Keratinocyte (primary cell): ENCODE measurements around the gene SF3B6. TPM values are rescaled to one million over a fixed set of nuclear protein-coding genes. Genes with fewer than 3 reads are reported as not detected.

Source experiments
- DNase-seq: peaks from one replicate; pipeline ENCODE4 v3.0.0-alpha.2; 2011; ENCODE audit warnings: low read depth, missing footprints, low spot score
- FAIRE-seq: peaks from 2 replicates; lab custom pipeline; 2011; peaks lifted over from hg19 to GRCh38; lab: Jason Lieb, UNC
- H2AFZ ChIP-seq: 2 replicates; pipeline ENCODE4 v1.6.0; 2012; ENCODE audit warnings: low read length, control low read depth, inconsistent platforms; ENCODE audit not compliant: control insufficient read depth
- H3K27ac ChIP-seq: 2 replicates; pipeline ENCODE4 v1.5.1; 2011; ENCODE audit warnings: low read length; ENCODE audit not compliant: control insufficient read depth, insufficient read depth
- H3K27me3 ChIP-seq: 3 replicates; pipeline ENCODE4 v1.6.0; 2011; ENCODE audit warnings: low read length; ENCODE audit not compliant: control insufficient read depth, insufficient read depth; ENCODE audit errors: extremely low read depth
- H3K36me3 ChIP-seq, 2 experiments: 2 replicates in 1 of 2; 3 replicates in 1 of 2; pipeline ENCODE4 v1.5.1; 2011; ENCODE audit warnings: low read length in 2 of 2, mild to moderate bottlenecking in 1 of 2; ENCODE audit not compliant: control insufficient read depth in 2 of 2, insufficient read depth in 2 of 2; ENCODE audit errors: extremely low read depth in 1 of 2
- H3K4me1 ChIP-seq: 3 replicates; pipeline ENCODE4 v1.5.1; 2011; ENCODE audit warnings: low read length; ENCODE audit not compliant: control insufficient read depth, insufficient read depth; ENCODE audit errors: extremely low read depth
- H3K4me2 ChIP-seq: 3 replicates; pipeline ENCODE4 v1.6.0; 2011; ENCODE audit warnings: low read depth, low read length; ENCODE audit not compliant: control insufficient read depth, insufficient read depth; ENCODE audit errors: extremely low read depth
- H3K4me3 ChIP-seq, 3 experiments: fragments of 200-600 bp in 1 of 3; sonication (generic) in 1 of 3; 2 replicates in 2 of 3; 3 replicates in 1 of 3; pipeline ENCODE4 v1.5.1; 2011 to 2016; ENCODE audit warnings: low read length in 3 of 3, mild to moderate bottlenecking in 3 of 3, control low read depth in 2 of 3, inconsistent platforms in 1 of 3, low read depth in 1 of 3, mixed read lengths in 1 of 3, mixed run types in 1 of 3, moderate library complexity in 1 of 3; ENCODE audit not compliant: control insufficient read depth in 2 of 3, insufficient read depth in 2 of 3; ENCODE audit errors: extremely low read depth in 1 of 3
- H3K79me2 ChIP-seq: 2 replicates; pipeline ENCODE4 v1.6.0; 2012; ENCODE audit warnings: low read length; ENCODE audit not compliant: control insufficient read depth, insufficient read depth
- H3K9ac ChIP-seq: 3 replicates; pipeline ENCODE4 v1.6.0; 2011; ENCODE audit warnings: low read length; ENCODE audit not compliant: control insufficient read depth, insufficient read depth; ENCODE audit errors: extremely low read depth
- H3K9me1 ChIP-seq: 3 replicates; pipeline ENCODE4 v1.6.0; 2011; ENCODE audit warnings: low read length; ENCODE audit not compliant: control insufficient read depth, insufficient read depth; ENCODE audit errors: extremely low read depth
- H3K9me3 ChIP-seq: 2 replicates; pipeline ENCODE4 v1.5.1; 2012; ENCODE audit warnings: low read depth, low read length; ENCODE audit not compliant: control insufficient read depth
- H4K20me1 ChIP-seq: 3 replicates; pipeline ENCODE4 v1.6.0; 2011; ENCODE audit warnings: low read length; ENCODE audit not compliant: control insufficient read depth, insufficient read depth; ENCODE audit errors: extremely low read depth
- CTCF ChIP-seq, 3 experiments: IDR thresholded peaks in 1 of 3; conservative IDR thresholded peaks in 1 of 3; optimal IDR thresholded peaks in 1 of 3; 2 replicates in 2 of 3; 3 replicates in 1 of 3; pipeline versions ENCODE3 to v1.5.1; 2011; ENCODE audit warnings: low read length in 3 of 3, mild to moderate bottlenecking in 3 of 3, moderate library complexity in 2 of 3, control low read depth in 1 of 3, inconsistent platforms in 1 of 3; ENCODE audit not compliant: insufficient read depth in 2 of 3; ENCODE audit errors: extremely low read depth in 1 of 3
- EZH2 ChIP-seq: IDR thresholded peaks from one replicate; pipeline ENCODE4 v1.6.1; 2012; ENCODE audit warnings: inconsistent platforms, mild to moderate bottlenecking, low read length, moderate library complexity
- dilution Hi-C: fragments of 300-500 bp; cut with MboI; formaldehyde crosslinking; loops from one replicate; pipeline ENCODE4 v1.7.0; 2020; ENCODE audit warnings: low sequenced_read_pairs; ENCODE audit not compliant: extremely low pct_ligation_motif_present
- polyA plus RNA-seq, 5 experiments: library from polyadenylated mRNA; depleted of rRNA in 3 of 5; stranded (reverse) in 3 of 5; stranded (forward) in 1 of 5; unstranded in 1 of 5; fragments of >200 nt; gene quantifications; 1 replicate in 1 of 5; 2 replicates in 3 of 5; 3 replicates in 1 of 5; pipeline versions ENCODE4 v1.2.1 to v1.2.3, GENCODE V29; 2011 to 2012; ENCODE audit warnings: missing spikeins in 2 of 5, low read depth in 1 of 5, low replicate concordance in 1 of 5

SF3B6 gene
- polyA plus RNA-seq, 1 donor (not counting 4 experiments of a cell fraction or from before 2014, with no cell fraction given): 347 TPM

- Histone ChIP-seq H3K9me1 (no peaks in the 10 kb centered on the region), H3K4me2 (no peak overlapping the region), H3K36me3 (peaks cover 0 to 1% of the 10 kb centered on the region in 2 experiments), H3K9me3 (no peaks in the 10 kb centered on the region), H3K27me3 (no peaks in the 10 kb centered on the region), H3K4me1 (no peaks in the 10 kb centered on the region), H4K20me1 (no peaks in the 10 kb centered on the region), H3K27ac (no peak overlapping the region), H2AFZ (no peak overlapping the region), H3K4me3 (no peak overlapping the region), H3K79me2 (no peaks in the 10 kb centered on the region), H3K9ac (no peak overlapping the region)
- DNase-seq (no peak), FAIRE-seq (no peak)
- dilution Hi-C loops: no loop called here
- TF ChIP-seq EZH2 (no peak), CTCF (optimal IDR thresholded peaks at IDR 0.05 in 1 of 3, IDR thresholded peaks at IDR 0.05 in 1 of 3, conservative IDR thresholded peaks at IDR 0.05 in 1 of 3; ENCODE audit: extremely low read depth in 1 of 3, insufficient read depth in 2 of 3, low read length in 3 of 3) (no peak)
These were observed 20.4 kb downstream of the SF3B6 start for GRCh38 chr2:24055750-24056149.

GRCh38 chr2:24054366-24055010 is 21.6 kb downstream of the SF3B6 start:
- Histone ChIP-seq H3K9me1 (no peaks in the 10 kb centered on the region), H3K79me2 (no peaks in the 10 kb centered on the region), H3K27ac (no peak overlapping the region), H3K4me1 (no peaks in the 10 kb centered on the region), H3K4me3 (no peak overlapping the region), H4K20me1 (no peaks in the 10 kb centered on the region), H3K36me3 (peaks cover 0 to 1% of the 10 kb centered on the region in 2 experiments), H3K9ac (no peak overlapping the region), H2AFZ (no peak overlapping the region), H3K4me2 (no peak overlapping the region), H3K27me3 (no peaks in the 10 kb centered on the region), H3K9me3 (no peaks in the 10 kb centered on the region)
- no peak for FAIRE-seq
- DNase-seq: no peak
- TF ChIP-seq CTCF (optimal IDR thresholded peaks at IDR 0.05 in 1 of 3, IDR thresholded peaks at IDR 0.05 in 1 of 3, conservative IDR thresholded peaks at IDR 0.05 in 1 of 3; ENCODE audit: extremely low read depth in 1 of 3, insufficient read depth in 2 of 3, low read length in 3 of 3) (no peak), EZH2 (no peak)
- dilution Hi-C loops: no loop called here
